HG03439 (cell line): ENCODE measurements around the gene EPN2.
"Not testable (repeated sequence)": the region's sequence is repeated elsewhere in the genome, so short reads cannot be mapped to it uniquely, and the experiment has no call there.

ENCODE experiments used
- ATAC-seq: cut with Tn5 transposase; IDR thresholded peaks from one replicate; pipeline ENCODE4 v1.9.1; 2021; ENCODE audit warnings: mild to moderate bottlenecking, moderate library complexity; ENCODE audit not compliant: unreplicated experiment

Gene EPN2

GRCh38 chr17:19264681-19265080 lies 27.5 kb downstream of the EPN2 start:
- no peak for ATAC-seq

- no peak for ATAC-seq
Observed at GRCh38 chr17:19265755-19266154, 28.6 kb downstream of the EPN2 start.

- no peak for ATAC-seq
Observed at GRCh38 chr17:19268611-19269010, 31.4 kb downstream of the EPN2 start.

GRCh38 chr17:19269106-19269505 lies 31.9 kb downstream of the EPN2 start:
- ATAC-seq: no peak

GRCh38 chr17:19269641-19270040 lies 32.5 kb downstream of the EPN2 start:
- no peak for ATAC-seq

- no peak for ATAC-seq
Observed at GRCh38 chr17:19270347-19270703, 33.2 kb downstream of the EPN2 start.

GRCh38 chr17:19270704-19271611 lies 33.8 kb downstream of the EPN2 start:
- ATAC-seq: peak; percentile 57

- ATAC-seq: no peak
Observed at GRCh38 chr17:19271780-19272357, 34.7 kb downstream of the EPN2 start.

- ATAC-seq: no peak
Observed at GRCh38 chr17:19273731-19274130, 36.6 kb downstream of the EPN2 start.

- no peak for ATAC-seq
Observed at GRCh38 chr17:19274893-19275292, 37.7 kb downstream of the EPN2 start.

GRCh38 chr17:19275457-19276127 lies 38.4 kb downstream of the EPN2 start:
- ATAC-seq: no peak

GRCh38 chr17:19278284-19278683 lies 41.1 kb downstream of the EPN2 start:
- not testable (repeated sequence) for ATAC-seq

- ATAC-seq: no peak
Observed at GRCh38 chr17:19278729-19279128, 41.6 kb downstream of the EPN2 start.

GRCh38 chr17:19281161-19281560 lies 44.0 kb downstream of the EPN2 start:
- ATAC-seq: no peak

GRCh38 chr17:19284005-19284959 lies 47.1 kb downstream of the EPN2 start:
- ATAC-seq: no peak

- no peak for ATAC-seq
Observed at GRCh38 chr17:19285213-19285900, 48.2 kb downstream of the EPN2 start.

- no peak for ATAC-seq
Observed at GRCh38 chr17:19286751-19287341, 49.7 kb downstream of the EPN2 start.

GRCh38 chr17:19287651-19288050 lies 50.5 kb downstream of the EPN2 start:
- ATAC-seq: no peak

GRCh38 chr17:19288453-19288852 lies 51.3 kb downstream of the EPN2 start:
- no peak for ATAC-seq
